NCI-H1105 treated with DMSO at 0.1 percent for 48 hours (cell line): ENCODE measurements around the gene LGALS3.
A peak's percentile ranks its signal among the peaks of the same experiment; 100 is the strongest.

Experiments used
- DNase-seq: peaks from one replicate; lab custom pipeline; 2025; lab: John Stamatoyannopoulos, UW

LGALS3 gene

GRCh38 chr14:55191203-55192053 lies 62.4 kb downstream of the LGALS3 start, which contains the start of gene DLGAP5:
Gene DLGAP5 (minus strand): TSS chr14:55191585. CDS start chr14:55189179, 2,406 bp downstream.
- DNase-seq: peak; percentile 99

- DNase-seq: no peak
These were observed 63.1 kb downstream of the LGALS3 start for GRCh38 chr14:55192054-55192621.

DNA sequence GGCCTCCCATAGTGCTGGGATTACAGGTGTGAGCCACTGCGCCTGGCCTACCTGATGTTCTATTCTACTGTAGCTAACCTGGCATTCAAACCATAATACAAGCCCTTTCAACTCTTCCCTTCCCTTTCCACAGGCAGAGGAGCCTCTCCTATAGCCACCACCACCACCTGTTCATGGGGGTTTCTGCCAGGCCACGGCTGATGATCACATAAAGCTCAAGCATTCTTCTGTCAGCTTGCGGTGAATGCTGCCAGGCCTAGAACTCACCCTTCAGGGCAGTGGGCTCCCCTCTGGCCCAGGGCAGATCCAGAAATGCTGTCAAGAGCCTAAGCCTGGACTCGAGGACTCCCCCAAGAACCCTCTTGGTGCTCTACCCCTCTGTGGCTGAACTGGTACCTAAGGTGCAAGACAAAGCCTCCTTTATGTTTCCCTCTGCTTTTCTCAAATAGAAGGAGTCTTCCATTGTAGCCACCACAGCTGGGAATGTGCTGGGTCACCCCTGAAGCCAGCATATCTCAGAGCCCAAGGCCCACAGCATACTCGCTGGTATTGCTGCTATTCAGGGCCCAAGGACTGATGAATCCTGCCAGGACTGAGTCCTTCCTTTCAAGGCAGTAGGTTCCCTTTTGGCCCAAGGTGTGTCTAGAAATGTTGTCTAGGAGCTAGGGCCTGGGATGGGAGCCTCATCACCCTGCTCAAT lies 65.8 kb downstream of the LGALS3 start:
- no peak for DNase-seq
